HepG2 (cell line): ENCODE data around the gene MRPL38. TPM values are rescaled to one million over a fixed set of nuclear protein-coding genes. Genes with fewer than 3 reads are reported as not detected.

ENCODE experiments used
- CCDC6 ChIP-seq: sonication (generic); formaldehyde crosslinking; IDR thresholded peaks from 2 replicates; pipeline ENCODE4 v1.8.1; 2022; ENCODE audit warnings: mild to moderate bottlenecking, missing genetic modification reagents, moderate library complexity
- ETV5 ChIP-seq: IDR thresholded peaks from 2 replicates; pipeline ENCODE4 v1.6.1; 2018; ENCODE audit warnings: missing biosample characterization, missing genetic modification reagents, inconsistent platforms, borderline replicate concordance
- FIP1L1 ChIP-seq: fragments of 200-400 bp; formaldehyde crosslinking; IDR thresholded peaks from 2 replicates; pipeline ENCODE4 v1.6.1; 2018; ENCODE audit warnings: low read depth, mild to moderate bottlenecking, low read length, moderate library complexity, borderline replicate concordance; ENCODE audit not compliant: insufficient read depth
- FOXP1 ChIP-seq, 2 experiments: fragments of 450-650 bp in 1 of 2; IDR thresholded peaks; 2 replicates each; pipeline ENCODE4 v1.6.1; 2017 to 2018; ENCODE audit warnings: antibody characterized with exemption in 1 of 2
- GABPB1 ChIP-seq: IDR thresholded peaks from 2 replicates; pipeline ENCODE4 v1.6.1; 2016; ENCODE audit warnings: mild to moderate bottlenecking, missing genetic modification reagents, moderate library complexity, missing compliant biosample characterization
- HCFC1 ChIP-seq: fragments of 150-350 bp; IDR thresholded peaks from 2 replicates; pipeline ENCODE4 v1.6.1; 2014; ENCODE audit warnings: low read depth, low read length
- ISL2 ChIP-seq: sonication (generic); formaldehyde crosslinking; IDR thresholded peaks from 2 replicates; pipeline ENCODE4 v1.5.0; 2020; ENCODE audit warnings: missing genetic modification reagents
- KMT2A ChIP-seq: sonication (generic); formaldehyde crosslinking; IDR thresholded peaks from 2 replicates; pipeline ENCODE4 v1.4.0; 2020; ENCODE audit warnings: missing genetic modification reagents
- MBNL3 ChIP-seq: fragments of 250-450 bp; sonication (Bioruptor Pico); conservative IDR thresholded peaks from 2 replicates; pipeline ENCODE4 v1.8.0; 2022; ENCODE audit warnings: mild to moderate bottlenecking, inconsistent platforms
- MIER2 ChIP-seq: IDR thresholded peaks from 2 replicates; pipeline ENCODE4 v1.6.1; 2016; ENCODE audit warnings: missing biosample characterization, missing genetic modification reagents
- NFIB ChIP-seq: sonication (generic); formaldehyde crosslinking; IDR thresholded peaks from 2 replicates; pipeline ENCODE4 v1.9.0; 2021; ENCODE audit warnings: missing genetic modification reagents, mild to moderate bottlenecking, borderline replicate concordance
- REPIN1 ChIP-seq: sonication (generic); formaldehyde crosslinking; IDR thresholded peaks from 2 replicates; pipeline ENCODE4 v1.8.0; 2022; ENCODE audit warnings: missing genetic modification reagents, low read depth, mild to moderate bottlenecking, borderline replicate concordance
- TMF1 ChIP-seq: sonication (generic); formaldehyde crosslinking; IDR thresholded peaks from 2 replicates; pipeline ENCODE4 v1.8.1; 2022; ENCODE audit warnings: low read depth, missing genetic modification reagents
- WIZ ChIP-seq: sonication (generic); formaldehyde crosslinking; IDR thresholded peaks from 2 replicates; pipeline ENCODE4 v1.5.1; 2020; ENCODE audit warnings: mild to moderate bottlenecking, missing genetic modification reagents
- ZFP37 ChIP-seq: sonication (generic); formaldehyde crosslinking; IDR thresholded peaks from 2 replicates; pipeline ENCODE4 v1.4.0; 2020; ENCODE audit warnings: missing genetic modification reagents, borderline replicate concordance
- ZFYVE20 ChIP-seq: sonication (generic); formaldehyde crosslinking; IDR thresholded peaks from 2 replicates; pipeline ENCODE4 v1.8.0; 2023; ENCODE audit warnings: low read depth, mild to moderate bottlenecking, moderate library complexity, missing genetic modification reagents, borderline replicate concordance
- ZNF205 ChIP-seq: IDR thresholded peaks from 2 replicates; pipeline ENCODE4 v1.6.1; 2018; ENCODE audit warnings: missing biosample characterization, missing genetic modification reagents
- ZNF354B ChIP-seq: sonication (generic); formaldehyde crosslinking; IDR thresholded peaks from 2 replicates; pipeline ENCODE4 v1.8.0; 2022; ENCODE audit warnings: mild to moderate bottlenecking, missing genetic modification reagents
- ZNF446 ChIP-seq: sonication (generic); formaldehyde crosslinking; IDR thresholded peaks from 2 replicates; pipeline ENCODE4 v1.5.0; 2020; ENCODE audit warnings: mild to moderate bottlenecking, missing genetic modification reagents
- ZNF546 ChIP-seq: sonication (generic); formaldehyde crosslinking; conservative IDR thresholded peaks from 2 replicates; pipeline ENCODE4 v1.8.1; 2023; ENCODE audit warnings: mild to moderate bottlenecking, missing genetic modification reagents
- ZNF550 ChIP-seq: sonication (generic); formaldehyde crosslinking; IDR thresholded peaks from 2 replicates; pipeline ENCODE4 v1.4.0; 2020; ENCODE audit warnings: mild to moderate bottlenecking, missing genetic modification reagents, borderline replicate concordance
- ZNF644 ChIP-seq: IDR thresholded peaks from 2 replicates; pipeline ENCODE4 v1.6.1; 2016; ENCODE audit warnings: low read depth
- ZNF737 ChIP-seq: sonication (generic); formaldehyde crosslinking; IDR thresholded peaks from 2 replicates; pipeline ENCODE4 v1.5.0; 2020; ENCODE audit warnings: missing genetic modification reagents, mild to moderate bottlenecking, borderline replicate concordance
- ZNF788 ChIP-seq: sonication (generic); formaldehyde crosslinking; IDR thresholded peaks from 2 replicates; pipeline ENCODE4 v1.5.0; 2020; ENCODE audit warnings: mild to moderate bottlenecking, missing genetic modification reagents, borderline replicate concordance
- ZNF83 ChIP-seq: sonication (generic); formaldehyde crosslinking; IDR thresholded peaks from 2 replicates; pipeline ENCODE4 v1.4.0; 2020; ENCODE audit warnings: missing genetic modification reagents, mild to moderate bottlenecking, borderline replicate concordance
- ZSCAN9 ChIP-seq: IDR thresholded peaks from 2 replicates; pipeline ENCODE4 v1.6.1; 2016; ENCODE audit warnings: borderline replicate concordance
- polyA plus RNA-seq, 8 experiments: library from polyadenylated mRNA; depleted of rRNA in 3 of 8; stranded (reverse) in 7 of 8; unstranded in 1 of 8; fragments of >200 nt; fragmentation: Illumina TruSeq in 4 of 8; extraction: Trizol in 4 of 8; gene quantifications; 2 replicates each; pipeline versions ENCODE4 v1.2.1 to v1.2.3, GENCODE V29; 2011 to 2016; ENCODE audit warnings: low read depth in 4 of 8, missing spikeins in 1 of 8, mixed read lengths in 1 of 8; ENCODE audit not compliant: insufficient read depth in 1 of 8
- total RNA-seq, 5 experiments: library from RNA; depleted of rRNA; stranded (reverse); fragments of >200 nt; fragmentation: Illumina TruSeq; extraction: Trizol; gene quantifications; 2 replicates each; pipeline ENCODE4 v1.2.3, GENCODE V29; 2016; ENCODE audit warnings: low read depth in 1 of 5
- TF ChIP-seq, protein P1 (sequence below): sonication (generic); formaldehyde crosslinking; IDR thresholded peaks from 2 replicates; pipeline ENCODE4 v1.8.0; 2022; ENCODE audit warnings: missing genetic modification reagents, mild to moderate bottlenecking, inconsistent platforms, borderline replicate concordance
- TF ChIP-seq, protein P2 (sequence below): IDR thresholded peaks from 2 replicates; pipeline ENCODE4 v1.6.1; 2016; ENCODE audit warnings: low read depth, borderline replicate concordance
- TF ChIP-seq, protein P3 (sequence below): sonication (generic); formaldehyde crosslinking; IDR thresholded peaks from 2 replicates; pipeline ENCODE4 v1.5.0; 2020; ENCODE audit warnings: missing genetic modification reagents, mild to moderate bottlenecking, borderline replicate concordance

MRPL38 gene
- total and polyA plus RNA-seq, 2 of the 13 experiments (the other 11 are each of a cell fraction or from before 2014, with no cell fraction given) = 83.7 to 125 TPM

DNA sequence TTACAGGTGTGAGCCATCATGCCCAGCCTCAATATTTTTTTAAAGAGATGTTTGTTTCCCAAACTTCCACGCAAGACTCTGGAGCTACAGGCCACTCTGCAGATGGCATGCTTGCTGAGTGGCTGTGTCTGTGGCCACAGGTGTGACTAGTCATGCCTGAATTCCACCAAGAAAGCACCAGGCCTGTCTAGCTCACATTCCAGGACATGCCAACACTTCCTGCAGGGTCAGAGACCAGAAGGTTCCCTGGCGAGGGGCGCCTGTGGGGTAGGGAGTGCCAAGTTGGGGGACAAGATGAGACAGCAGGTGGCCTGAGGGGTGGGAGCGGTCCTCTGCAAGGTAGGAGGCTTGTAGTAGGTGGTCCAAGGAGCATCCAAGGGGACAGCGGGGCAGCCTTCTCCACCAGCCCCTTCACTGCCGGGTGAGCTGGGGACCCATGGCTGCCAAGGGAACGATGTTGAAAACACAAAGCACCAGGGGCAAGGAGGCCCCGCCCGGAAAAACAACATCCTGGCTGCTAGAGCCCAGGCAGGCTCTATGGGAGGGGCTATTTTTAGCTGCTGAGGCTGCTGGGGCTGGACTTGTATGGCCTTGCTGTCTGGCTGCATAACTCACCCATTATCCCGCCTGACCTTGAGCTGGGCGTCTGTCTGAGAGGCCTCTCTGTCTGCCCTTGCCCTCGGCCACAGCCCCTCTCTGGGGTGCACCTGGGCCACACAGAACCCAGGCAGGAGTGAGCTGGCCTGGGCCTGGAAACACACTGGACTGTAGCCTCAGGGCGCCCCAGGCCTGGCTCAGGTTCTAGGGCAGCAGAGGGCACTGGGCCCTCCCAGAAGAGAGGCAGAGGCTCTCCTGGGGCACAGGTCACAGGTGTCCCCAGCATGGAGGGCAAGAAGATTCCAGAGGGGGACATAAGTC lies 32.0 kb downstream of the MRPL38 start (continued):
- peak; percentile 79 for TF ChIP-seq GABPB1 (CRISPR knock-in tag)
- TF ChIP-seq, protein P1, sequence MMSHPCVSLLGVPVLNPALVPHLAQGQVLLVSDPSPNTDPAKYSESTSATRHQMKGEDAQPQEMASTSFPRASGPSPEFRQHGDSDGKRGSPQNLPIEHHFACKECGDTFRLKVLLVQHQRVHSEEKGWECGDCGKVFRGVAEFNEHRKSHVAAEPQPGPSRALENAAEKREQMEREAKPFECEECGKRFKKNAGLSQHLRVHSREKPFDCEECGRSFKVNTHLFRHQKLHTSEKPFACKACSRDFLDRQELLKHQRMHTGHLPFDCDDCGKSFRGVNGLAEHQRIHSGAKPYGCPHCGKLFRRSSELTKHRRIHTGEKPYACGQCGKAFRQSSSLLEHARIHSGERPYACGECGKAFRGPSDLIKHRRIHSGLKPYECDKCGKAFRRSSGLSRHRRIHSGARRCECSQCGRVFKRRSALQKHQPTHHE (CRISPR knock-in tag) = peak; percentile 88; the same call in 1 of the 2 replicates
- TF ChIP-seq MIER2 (CRISPR knock-in tag) = 0 out of 2 replicates have a peak, but pooled peaks have one; percentile 41
- TF ChIP-seq CCDC6 = peak; percentile 95
- TF ChIP-seq ISL2 = peak; percentile 92
- TF ChIP-seq REPIN1 (CRISPR knock-in tag) = peak; percentile 98
- no peak; the same call in 1 of the 2 replicates for TF ChIP-seq ZNF446 (CRISPR knock-in tag)
- peak; percentile 82 for TF ChIP-seq KMT2A (CRISPR knock-in tag)
- no peak for TF ChIP-seq ZNF644 (CRISPR knock-in tag)
- no peak for TF ChIP-seq ZFYVE20 (CRISPR knock-in tag)
- no peak for TF ChIP-seq TMF1 (CRISPR knock-in tag)
- no peak for TF ChIP-seq HCFC1
- 0 out of 2 replicates have a peak, but pooled peaks have one; percentile 71 for TF ChIP-seq ZNF354B
- TF ChIP-seq NFIB (CRISPR knock-in tag) = no peak
- TF ChIP-seq ZFP37 (CRISPR knock-in tag) = peak; percentile 74; the same call in 1 of the 2 replicates
- TF ChIP-seq MBNL3 (CRISPR knock-in tag) = no peak
- TF ChIP-seq ZNF788 (CRISPR knock-in tag) = peak; percentile 95; the same call in 1 of the 2 replicates
- no peak for TF ChIP-seq FIP1L1
- peak; percentile 85 for TF ChIP-seq ZNF205 (CRISPR knock-in tag)
- TF ChIP-seq, protein P2, sequence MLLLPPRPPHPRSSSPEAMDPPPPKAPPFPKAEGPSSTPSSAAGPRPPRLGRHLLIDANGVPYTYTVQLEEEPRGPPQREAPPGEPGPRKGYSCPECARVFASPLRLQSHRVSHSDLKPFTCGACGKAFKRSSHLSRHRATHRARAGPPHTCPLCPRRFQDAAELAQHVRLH (CRISPR knock-in tag) = peak; percentile 98; the same call in 1 of the 2 replicates
- TF ChIP-seq WIZ (CRISPR knock-in tag) = peak; percentile 79; the same call in 1 of the 2 replicates
- TF ChIP-seq ETV5 (CRISPR knock-in tag) = peak; percentile 91
- TF ChIP-seq ZSCAN9 (CRISPR knock-in tag) = peak; percentile 64
- TF ChIP-seq ZNF83 (CRISPR knock-in tag) = no peak
- TF ChIP-seq ZNF550 = no peak
- TF ChIP-seq ZNF546 (CRISPR knock-in tag) = no peak; the same call in 1 of the 2 replicates
- TF ChIP-seq ZNF737 = no peak
- TF ChIP-seq, protein P3, sequence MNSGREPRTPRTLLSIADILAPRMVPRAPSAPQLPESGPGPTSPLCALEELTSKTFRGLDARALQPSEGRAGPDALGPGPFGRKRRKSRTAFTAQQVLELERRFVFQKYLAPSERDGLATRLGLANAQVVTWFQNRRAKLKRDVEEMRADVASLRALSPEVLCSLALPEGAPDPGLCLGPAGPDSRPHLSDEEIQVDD (CRISPR knock-in tag) = no peak
- TF ChIP-seq FOXP1 (IDR thresholded peaks at IDR 0.05) = peak; percentile 75
- peak; percentile 93 for TF ChIP-seq FOXP1 (CRISPR knock-in tag; IDR thresholded peaks at IDR 0.05)
